GM12878 (cell line): ENCODE results near the gene GAREM1. TPM values are rescaled to one million over a fixed set of nuclear protein-coding genes. Genes with fewer than 3 reads are reported as not detected.

Experiments
- ATAC-seq: fragments of 200-7000 bp; cut with Tn5 transposase; 3 replicates; pipeline ENCODE4 v1.9.1; 2020; ENCODE audit warnings: mild to moderate bottlenecking, moderate library complexity
- BruUV-seq: library from RNA; stranded (reverse); fragments of 400-500 nt; replicated peaks from 2 replicates; lab custom pipeline; 2021; lab: Mats Ljungman, UMichigan
- CTCF ChIA-PET: fragments of 300-600 bp; sonication (Branson Sonifier 250); formaldehyde crosslinking; extraction: SDS; loops from one replicate; lab custom pipeline; 2021; ENCODE audit warnings: inconsistent platforms; lab: Yijun Ruan, JAX
- POLR2A ChIA-PET: fragments of 350-600 bp; formaldehyde crosslinking; extraction: SDS; loops from one replicate; lab custom pipeline; 2021; ENCODE audit warnings: inconsistent platforms; lab: Charles Lee
- RAD21 ChIA-PET: fragments of 300-600 bp; sonication (Branson Sonifier 250); formaldehyde crosslinking; loops from one replicate; lab custom pipeline; 2023; ENCODE audit warnings: antibody characterized with exemption; ENCODE audit not compliant: unreplicated experiment; lab: Charles Lee
- SMC1A ChIA-PET: fragments of 300-600 bp; sonication (Branson Sonifier 250); formaldehyde crosslinking; loops from one replicate; lab custom pipeline; 2023; ENCODE audit not compliant: unreplicated experiment, uncharacterized antibody; lab: Charles Lee
- DNase-seq: peaks from one replicate; pipeline ENCODE4 v3.0.0-alpha.2; 2011; ENCODE audit warnings: low read depth, low spot score
- FAIRE-seq: peaks from 3 replicates; lab custom pipeline; 2011; peaks lifted over from hg19 to GRCh38; lab: Jason Lieb, UNC
- H2AFZ ChIP-seq: 2 replicates; pipeline ENCODE4 v1.6.0; 2011; ENCODE audit warnings: low read depth, low read length, control low read depth; ENCODE audit not compliant: control insufficient read depth
- H3K27ac ChIP-seq: 2 replicates; pipeline ENCODE4 v1.5.1; 2011; ENCODE audit warnings: control low read depth; ENCODE audit not compliant: control insufficient read depth, insufficient read depth
- H3K27me3 ChIP-seq, 2 experiments: replicated peaks in 1 of 2; 2 replicates each; pipeline versions ENCODE4 v1.6.0 to v1.6.1; 2011; ENCODE audit warnings: low read length in 1 of 2; ENCODE audit not compliant: control insufficient read depth in 2 of 2, insufficient read depth in 2 of 2
- H3K36me3 ChIP-seq, 2 experiments: 2 replicates each; pipeline ENCODE4 v1.5.1; 2011; ENCODE audit warnings: low read length in 1 of 2; ENCODE audit not compliant: control insufficient read depth in 2 of 2, insufficient read depth in 2 of 2
- H3K4me1 ChIP-seq: 2 replicates; pipeline ENCODE4 v1.6.1; 2011; ENCODE audit warnings: mild to moderate bottlenecking, low read length, moderate library complexity, mixed read lengths; ENCODE audit not compliant: control insufficient read depth, insufficient read depth
- H3K4me2 ChIP-seq: 2 replicates; pipeline ENCODE4 v1.6.0; 2011; ENCODE audit warnings: control low read depth; ENCODE audit not compliant: control insufficient read depth, insufficient read depth
- H3K4me3 ChIP-seq: fragments of 200-600 bp; sonication (generic); 2 replicates; pipeline ENCODE4 v1.5.1; 2016
- H3K79me2 ChIP-seq: 2 replicates; pipeline ENCODE4 v1.6.0; 2011; ENCODE audit warnings: low read length; ENCODE audit not compliant: control insufficient read depth, insufficient read depth
- H3K9ac ChIP-seq: 2 replicates; pipeline ENCODE4 v1.8.0; 2011; ENCODE audit warnings: low read length, control low read depth, mixed read lengths; ENCODE audit not compliant: control insufficient read depth, insufficient read depth
- H3K9me3 ChIP-seq: replicated peaks from 3 replicates; pipeline ENCODE4 v1.5.1; 2011; ENCODE audit warnings: mild to moderate bottlenecking, low read length; ENCODE audit not compliant: control insufficient read depth, insufficient read depth
- H4K20me1 ChIP-seq: 2 replicates; pipeline ENCODE4 v1.6.0; 2011; ENCODE audit not compliant: control insufficient read depth, insufficient read depth
- EZH2 ChIP-seq: IDR thresholded peaks from 2 replicates; pipeline ENCODE4 v1.6.1; 2012; ENCODE audit warnings: low read depth, mild to moderate bottlenecking, control low read depth, inconsistent platforms, low read length, borderline replicate concordance; ENCODE audit not compliant: control insufficient read depth
- STAT3 ChIP-seq: IDR thresholded peaks from 2 replicates; pipeline ENCODE4 v1.6.1; 2011; ENCODE audit warnings: low read depth, low read length, improper control_type of control experiment
- WGBS: methylation state at CpG from one replicate; pipeline ENCODE4 v1.1.6; 2016; ENCODE audit warnings: low lambda C conversion rate; ENCODE audit not compliant: insufficient replicate concordance, insufficient coverage; ENCODE audit errors: missing lambda C conversion rate; 5-methylcytosine and 5-hydroxymethylcytosine counted together
- in situ Hi-C: fragments of 300-500 bp; cut with MboI; formaldehyde crosslinking; loops from 9 replicates; pipeline ENCODE4 v1.14.3; 2018; ENCODE audit warnings: mixed read lengths
- intact Hi-C: fragments of 100-400 bp; cut with micrococcal nuclease; formaldehyde crosslinking; loops from one replicate; pipeline ENCODE4 v1.14.2; 2022; ENCODE audit not compliant: unreplicated experiment
- polyA plus RNA-seq, 11 experiments: library from polyadenylated mRNA; depleted of rRNA in 4 of 11; unstranded in 6 of 11; stranded (reverse) in 5 of 11; fragments of >200 nt; fragmentation: Nextera tagmentation in 4 of 11; fragmentation: Illumina TruSeq in 1 of 11; extraction: Ambion mirVana in 4 of 11; extraction: Trizol in 1 of 11; gene quantifications; 1 replicate in 1 of 11; 2 replicates in 10 of 11; pipeline versions ENCODE4 v1.2.1 to v1.2.3, GENCODE V29; 2011 to 2016; ENCODE audit warnings: inconsistent platforms in 2 of 11, missing spikeins in 2 of 11, low read depth in 1 of 11
- total RNA-seq, 4 experiments: library from RNA; depleted of rRNA in 3 of 4; stranded (reverse); fragments of >200 nt in 3 of 4; fragmentation: Illumina TruSeq in 1 of 4; extraction: Trizol in 1 of 4; gene quantifications; 2 replicates each; pipeline versions ENCODE4 v1.2.1 to v1.2.3, GENCODE V29; 2013 to 2021
- TF ChIP-seq, protein P1 (sequence below): IDR thresholded peaks from 2 replicates; pipeline ENCODE4 v1.6.1; 2012; ENCODE audit warnings: low read depth, low read length, improper control_type of control experiment

The GAREM1 gene
- total and polyA plus RNA-seq, 10 of the 15 experiments (the other 5 are each of a cell fraction or from before 2014, with no cell fraction given), result 0.05 to 0.29 (median 0.05) TPM; not detected in 7

DNA sequence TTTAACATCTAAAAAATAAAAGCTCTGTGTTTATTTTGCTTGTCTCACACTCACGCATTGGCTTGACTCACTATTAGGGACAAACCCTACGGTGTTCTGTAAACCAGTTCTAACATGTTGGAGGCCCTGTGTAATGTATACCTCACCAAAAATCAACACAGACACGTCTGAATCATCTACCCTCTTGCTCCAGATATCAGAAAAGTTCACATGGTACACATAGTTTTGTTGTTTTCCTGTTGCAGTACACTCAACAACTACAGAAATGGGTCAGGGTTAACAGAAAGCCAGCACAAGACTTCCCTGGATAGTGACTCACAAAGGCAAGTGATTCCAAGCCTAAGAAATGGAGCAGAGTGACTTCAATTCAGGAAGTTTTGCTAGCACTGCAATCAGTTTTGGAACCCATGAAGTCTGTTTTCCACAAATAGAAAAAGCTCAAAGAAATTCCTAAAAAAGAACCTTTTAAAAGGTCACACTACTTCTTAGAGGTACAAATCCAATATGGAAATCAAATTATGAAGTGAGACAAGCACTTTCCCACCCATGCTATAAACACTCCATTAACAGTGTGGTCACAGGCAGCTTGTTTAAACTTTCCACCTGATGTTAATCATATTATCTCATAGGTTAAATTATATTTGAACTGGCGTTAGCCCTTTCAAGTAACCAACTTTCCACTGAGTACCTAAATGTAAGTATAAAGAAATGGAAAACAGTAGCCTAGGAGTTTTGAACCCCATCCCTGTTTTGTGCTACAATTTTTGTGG, 87.4 kb downstream of the GAREM1 start:
- Histone ChIP-seq H3K27ac (no peak overlapping the region), H3K4me1 (no peaks in the 10 kb centered on the region), H3K36me3 (no peaks in the 10 kb centered on the region), H3K9ac (no peak overlapping the region)
- WGBS, result 1% methylated on average over 4 of the region's 4 CpGs
- CTCF ChIA-PET, result no interaction called here
- no peak for DNase-seq
- ATAC-seq, result no peak
- no peak for TF ChIP-seq EZH2
- TF ChIP-seq, all 136 proteins: peak for 0
- H4K20me1 ChIP-seq, result no peaks in the 10 kb centered on the region
- in situ Hi-C loops, result no loop called here
- no peak overlapping the region for H2AFZ ChIP-seq
- no peaks in the 10 kb centered on the region for H3K9me3 ChIP-seq
- intact Hi-C loops, result no loop called here
- ChIA-PET RAD21 (no interaction called here), SMC1A (interaction anchor here (0.6 kb wide), 1 partner anchor 1330 kb away, joined by 3 read pairs; no protein-coding TSS in a partner anchor), POLR2A (no interaction called here)
- no peaks in the 10 kb centered on the region for H3K79me2 ChIP-seq
- no peak overlapping the region for H3K4me2 ChIP-seq
- no peak overlapping the region for H3K4me3 ChIP-seq
- no peak for FAIRE-seq
- BruUV-seq, result no TSS peak
- no peaks in the 10 kb centered on the region for H3K27me3 ChIP-seq

- WGBS, result 4% methylated on average over 2 of the region's 2 CpGs
- no peaks in the 10 kb centered on the region for H4K20me1 ChIP-seq
- intact Hi-C loops (no loop called here), in situ Hi-C loops (no loop called here)
- H3K9ac ChIP-seq, result no peak overlapping the region
- H3K9me3 ChIP-seq, result no peaks in the 10 kb centered on the region
- no peak overlapping the region for H2AFZ ChIP-seq
- no peak overlapping the region for H3K4me2 ChIP-seq
- no peak overlapping the region for H3K4me3 ChIP-seq
- no peaks in the 10 kb centered on the region for H3K27me3 ChIP-seq
- ATAC-seq, result no peak
- no peaks in the 10 kb centered on the region for H3K4me1 ChIP-seq
- no peaks in the 10 kb centered on the region for H3K36me3 ChIP-seq
- no peak for FAIRE-seq
- H3K79me2 ChIP-seq, result no peaks in the 10 kb centered on the region
- ChIA-PET POLR2A (no interaction called here), RAD21 (no interaction called here), SMC1A (no interaction called here), CTCF (no interaction called here)
- no peak overlapping the region for H3K27ac ChIP-seq
- no TSS peak for BruUV-seq
- no peak for TF ChIP-seq STAT3
- TF ChIP-seq, protein P1, sequence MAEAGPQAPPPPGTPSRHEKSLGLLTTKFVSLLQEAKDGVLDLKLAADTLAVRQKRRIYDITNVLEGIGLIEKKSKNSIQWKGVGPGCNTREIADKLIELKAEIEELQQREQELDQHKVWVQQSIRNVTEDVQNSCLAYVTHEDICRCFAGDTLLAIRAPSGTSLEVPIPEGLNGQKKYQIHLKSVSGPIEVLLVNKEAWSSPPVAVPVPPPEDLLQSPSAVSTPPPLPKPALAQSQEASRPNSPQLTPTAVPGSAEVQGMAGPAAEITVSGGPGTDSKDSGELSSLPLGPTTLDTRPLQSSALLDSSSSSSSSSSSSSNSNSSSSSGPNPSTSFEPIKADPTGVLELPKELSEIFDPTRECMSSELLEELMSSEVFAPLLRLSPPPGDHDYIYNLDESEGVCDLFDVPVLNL, result no peak
- no peak for DNase-seq
Observed at GRCh38 chr18:32381761-32382160, 88.9 kb downstream of the GAREM1 start.
